ENCODE results near the gene SCAF8. TPM values are rescaled to one million over a fixed set of nuclear protein-coding genes. Genes with fewer than 3 reads are reported as not detected.

The SCAF8 gene
- total and polyA plus RNA-seq, 9 of the 15 experiments (the other 6 are each of a cell fraction or from before 2014, with no cell fraction given): 10.5 to 46.6 (median 23.2) TPM

- TF ChIP-seq ZBTB9 (CRISPR knock-in tag; IDR thresholded peaks at IDR 0.05) (0 out of 2 replicates have a peak, but pooled peaks have one; percentile 76), CHD2 (IDR thresholded peaks at IDR 0.05; ENCODE audit: low read depth, low read length) (peak; percentile 69), ZNF79 (CRISPR knock-in tag; IDR thresholded peaks at IDR 0.05; ENCODE audit: low read depth) (no peak), SREBF1 (IDR thresholded peaks at IDR 0.05; ENCODE audit: borderline replicate concordance, low read depth, low read length) (no peak), ZNF431 (CRISPR knock-in tag; IDR thresholded peaks at IDR 0.05) (peak; percentile 44; the same call in 1 of the 2 replicates), SRSF7 (optimal IDR thresholded peaks at IDR 0.05; ENCODE audit: low read depth, low read length) (no peak), ZNF780A (CRISPR knock-in tag; IDR thresholded peaks at IDR 0.05) (0 out of 2 replicates have a peak, but pooled peaks have one; percentile 16), MAFG (tag; conservative IDR thresholded peaks at IDR 0.05) (no peak), MBD1 (CRISPR knock-in tag; IDR thresholded peaks at IDR 0.05) (no peak), NCOA6 (IDR thresholded peaks at IDR 0.05) (no peak), NR2C2 (CRISPR knock-in tag; IDR thresholded peaks at IDR 0.05) (no peak), NR2C2 (tag; IDR thresholded peaks at IDR 0.05) (peak; percentile 72), SLC30A9 (CRISPR knock-in tag; IDR thresholded peaks at IDR 0.05) (no peak), ZNF77 (CRISPR knock-in tag; IDR thresholded peaks at IDR 0.05) (no peak), ZNF507 (tag; conservative IDR thresholded peaks at IDR 0.05) (no peak), PRDM10 (IDR thresholded peaks at IDR 0.05; ENCODE audit: partially characterized antibody) (no peak), DDX20 (tag; IDR thresholded peaks at IDR 0.05; ENCODE audit: low read depth) (no peak), TBP (optimal IDR thresholded peaks at IDR 0.05; ENCODE audit: low read depth, low read length) (peak; percentile 89), PCBP1 (IDR thresholded peaks at IDR 0.05; ENCODE audit: low read depth, low read length, poor library complexity, severe bottlenecking) (peak; percentile 99), ZNF76 (CRISPR knock-in tag; IDR thresholded peaks at IDR 0.05; ENCODE audit: borderline replicate concordance) (no peak)
- TF ChIP-seq, protein P1, sequence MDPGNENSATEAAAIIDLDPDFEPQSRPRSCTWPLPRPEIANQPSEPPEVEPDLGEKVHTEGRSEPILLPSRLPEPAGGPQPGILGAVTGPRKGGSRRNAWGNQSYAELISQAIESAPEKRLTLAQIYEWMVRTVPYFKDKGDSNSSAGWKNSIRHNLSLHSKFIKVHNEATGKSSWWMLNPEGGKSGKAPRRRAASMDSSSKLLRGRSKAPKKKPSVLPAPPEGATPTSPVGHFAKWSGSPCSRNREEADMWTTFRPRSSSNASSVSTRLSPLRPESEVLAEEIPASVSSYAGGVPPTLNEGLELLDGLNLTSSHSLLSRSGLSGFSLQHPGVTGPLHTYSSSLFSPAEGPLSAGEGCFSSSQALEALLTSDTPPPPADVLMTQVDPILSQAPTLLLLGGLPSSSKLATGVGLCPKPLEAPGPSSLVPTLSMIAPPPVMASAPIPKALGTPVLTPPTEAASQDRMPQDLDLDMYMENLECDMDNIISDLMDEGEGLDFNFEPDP (CRISPR knock-in tag; IDR thresholded peaks at IDR 0.05): no peak
Observed at GRCh38 chr6:154733626-154734382, 588 bp downstream of the SCAF8 start (continued).

Data from K562 (cell line).